Glomerular visceral epithelial cell (primary cell): ENCODE results near the gene CLDND2.

Experiments used
- DNase-seq: peaks from one replicate; pipeline ENCODE4 v3.0.0-alpha.2; 2016; ENCODE audit errors: extremely low spot score

The CLDND2 gene

GRCh38 chr19:51331193-51331592 lies 37.6 kb downstream of the CLDND2 start:
- DNase-seq = no peak

- DNase-seq = no peak
These were observed 38.4 kb downstream of the CLDND2 start for GRCh38 chr19:51330366-51330765.

- DNase-seq = no peak
These were observed 39.4 kb downstream of the CLDND2 start for GRCh38 chr19:51329411-51329810.

DNA sequence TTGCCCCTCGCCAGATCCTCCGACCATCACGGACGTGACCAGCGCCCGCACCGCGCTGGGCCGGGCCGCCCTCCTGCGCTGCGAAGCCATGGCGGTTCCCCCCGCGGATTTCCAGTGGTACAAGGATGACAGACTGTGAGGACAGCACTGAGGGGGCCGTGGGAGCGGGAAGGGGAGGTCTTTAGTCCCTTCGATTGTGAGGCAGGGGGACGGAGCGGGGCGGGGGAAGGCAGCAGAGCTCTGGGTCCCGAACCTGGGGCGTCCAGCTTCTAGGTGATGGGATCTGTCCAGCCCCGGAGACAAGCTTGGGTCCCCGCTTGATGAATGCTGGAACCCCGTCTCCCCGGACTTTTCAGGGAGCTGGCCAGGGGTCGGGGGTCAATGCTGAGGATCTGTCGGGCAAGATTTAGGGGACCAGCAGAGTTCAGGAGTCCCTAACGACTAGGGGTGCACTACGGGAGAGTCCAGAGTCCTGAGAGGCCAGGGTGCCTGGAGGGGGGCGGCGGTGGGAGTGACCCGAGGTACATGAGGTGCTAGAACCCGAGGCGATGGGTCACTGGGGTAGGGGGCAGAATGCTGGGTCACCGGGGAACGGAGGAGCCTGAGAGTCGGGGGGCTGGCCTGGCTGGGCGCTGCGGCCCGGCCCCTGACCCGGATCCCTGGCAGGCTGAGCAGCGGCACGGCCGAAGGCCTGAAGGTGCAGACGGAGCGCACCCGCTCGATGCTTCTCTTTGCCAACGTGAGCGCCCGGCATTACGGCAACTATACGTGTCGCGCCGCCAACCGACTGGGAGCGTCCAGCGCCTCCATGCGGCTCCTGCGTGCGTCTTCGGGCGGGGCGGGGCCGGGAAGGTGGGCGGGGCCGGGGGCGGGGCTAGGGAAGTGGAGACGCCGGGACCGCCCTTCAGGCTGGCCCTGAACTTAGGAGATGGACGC lies 41.5 kb downstream of the CLDND2 start:
- no peak for DNase-seq

GRCh38 chr19:51326216-51327065 lies 42.4 kb downstream of the CLDND2 start:
- no peak for DNase-seq

DNA sequence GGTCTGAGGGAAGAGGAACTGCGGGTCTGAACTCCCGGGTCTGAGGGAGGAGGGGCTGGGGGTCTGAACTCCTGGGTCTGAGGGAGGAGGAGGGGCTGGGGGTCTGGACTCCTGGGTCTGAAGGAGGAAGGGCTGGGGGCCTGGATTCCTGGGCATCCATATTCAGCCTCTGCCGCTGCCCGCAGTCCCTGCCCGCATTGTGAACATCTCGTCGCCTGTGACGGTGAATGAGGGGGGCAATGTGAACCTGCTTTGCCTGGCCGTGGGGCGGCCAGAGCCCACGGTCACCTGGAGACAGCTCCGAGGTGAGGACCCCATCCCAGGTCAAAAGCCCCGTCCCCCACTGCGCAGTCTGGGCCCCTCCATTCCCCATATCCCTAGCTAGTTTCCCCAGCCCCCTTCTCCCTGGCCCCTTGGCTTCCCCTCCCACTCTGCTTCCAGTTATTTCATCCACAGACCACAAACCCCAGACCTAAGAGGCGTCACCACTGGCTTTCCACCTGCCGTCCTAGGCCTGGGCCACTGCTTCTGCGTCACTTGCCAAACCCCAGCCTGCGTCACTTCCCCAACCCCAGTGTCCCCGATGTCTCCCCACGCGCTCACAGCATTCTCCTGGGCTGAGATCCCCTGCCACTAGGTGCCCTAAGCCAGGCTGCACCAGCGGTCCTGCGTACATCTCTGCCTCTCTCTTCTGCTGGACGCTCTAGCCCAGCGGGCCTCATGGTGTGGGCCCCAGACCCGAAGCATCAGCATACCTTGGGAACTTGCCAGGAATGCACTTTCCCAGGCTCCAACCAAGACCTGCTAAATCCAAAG lies 43.4 kb downstream of the CLDND2 start:
- DNase-seq = no peak

DNA sequence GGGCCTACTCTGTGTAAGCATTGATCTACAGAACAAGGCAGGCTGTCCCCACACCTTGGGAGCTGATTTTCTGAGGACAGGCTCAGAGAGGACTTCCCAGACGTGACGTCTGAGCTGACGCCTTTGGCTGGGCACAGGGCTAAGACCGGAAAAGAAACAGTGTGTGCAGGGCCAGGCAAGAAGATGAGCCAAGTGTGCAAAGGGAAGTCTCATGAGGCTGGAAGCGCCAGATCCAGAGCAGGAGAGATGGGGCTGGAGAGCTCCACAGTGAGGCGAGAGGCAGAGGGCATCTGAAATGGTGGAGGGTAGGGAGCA lies 44.7 kb downstream of the CLDND2 start:
- DNase-seq = no peak

DNA sequence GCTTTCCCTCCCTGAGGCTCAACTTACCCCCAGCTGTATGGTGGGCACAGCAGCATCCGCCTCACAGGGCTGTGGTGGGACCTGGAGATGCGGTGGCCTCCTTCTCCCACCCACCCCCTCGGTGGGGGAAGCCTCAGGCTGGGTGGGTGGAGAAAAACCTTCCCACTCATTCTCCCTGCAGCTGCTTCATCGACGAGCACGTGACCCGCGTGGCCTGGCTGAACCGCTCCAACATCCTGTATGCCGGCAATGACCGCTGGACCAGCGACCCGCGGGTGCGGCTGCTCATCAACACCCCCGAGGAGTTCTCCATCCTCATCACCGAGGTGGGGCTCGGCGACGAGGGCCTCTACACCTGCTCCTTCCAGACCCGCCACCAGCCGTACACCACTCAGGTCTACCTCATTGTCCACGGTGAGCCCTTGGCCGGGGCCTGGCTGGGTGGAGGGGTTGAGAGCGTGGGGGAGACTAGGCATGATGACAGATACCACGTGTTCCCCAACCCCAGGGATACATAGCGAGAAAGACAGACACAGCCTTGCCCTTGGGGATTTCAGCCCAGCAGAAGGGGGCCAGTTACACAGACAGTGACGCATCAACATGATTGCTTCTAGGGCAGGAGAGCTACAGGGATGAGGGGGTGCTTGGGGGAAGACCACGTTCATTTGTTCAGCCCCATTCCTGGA lies 45.2 kb downstream of the CLDND2 start:
- DNase-seq = no peak

DNA sequence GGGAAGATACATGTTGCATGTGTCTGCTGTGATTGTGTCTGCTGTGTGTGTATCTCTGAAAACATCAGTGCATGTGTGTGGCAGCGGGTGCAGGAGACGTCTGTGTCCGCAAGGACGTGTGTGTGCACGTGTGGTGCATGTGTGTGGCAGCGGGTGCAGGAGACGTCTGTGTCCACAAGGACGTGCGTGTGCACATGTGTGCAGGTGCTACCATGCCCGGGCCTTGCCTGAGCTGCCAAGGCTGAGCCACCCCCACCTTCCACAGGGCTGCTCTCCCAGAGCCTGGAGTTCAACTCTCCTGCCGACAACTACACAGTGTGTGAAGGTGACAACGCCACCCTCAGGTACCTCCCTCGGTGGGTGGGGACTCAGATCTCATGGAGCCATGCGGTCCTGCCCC lies 47.0 kb downstream of the CLDND2 start:
- no peak for DNase-seq

DNA sequence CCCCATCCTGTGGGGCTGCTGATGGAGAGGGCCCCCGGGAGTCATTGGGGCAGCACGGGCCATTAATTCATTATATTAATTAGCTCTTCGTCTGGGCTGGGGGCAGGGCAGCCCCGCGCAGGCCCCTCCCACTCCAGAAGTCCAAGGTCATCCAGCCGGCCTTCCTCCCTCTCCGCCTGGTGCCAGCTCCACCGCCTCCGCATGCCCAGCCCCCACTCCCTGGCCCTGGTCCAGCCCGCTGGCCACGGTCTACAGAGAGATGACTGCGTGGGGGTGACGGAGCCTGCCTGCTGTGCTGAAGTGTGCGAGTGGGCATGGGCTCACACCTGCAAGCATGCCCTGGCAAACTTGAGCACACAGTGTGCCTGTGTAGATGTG lies 48.5 kb downstream of the CLDND2 start:
- no peak for DNase-seq

DNA sequence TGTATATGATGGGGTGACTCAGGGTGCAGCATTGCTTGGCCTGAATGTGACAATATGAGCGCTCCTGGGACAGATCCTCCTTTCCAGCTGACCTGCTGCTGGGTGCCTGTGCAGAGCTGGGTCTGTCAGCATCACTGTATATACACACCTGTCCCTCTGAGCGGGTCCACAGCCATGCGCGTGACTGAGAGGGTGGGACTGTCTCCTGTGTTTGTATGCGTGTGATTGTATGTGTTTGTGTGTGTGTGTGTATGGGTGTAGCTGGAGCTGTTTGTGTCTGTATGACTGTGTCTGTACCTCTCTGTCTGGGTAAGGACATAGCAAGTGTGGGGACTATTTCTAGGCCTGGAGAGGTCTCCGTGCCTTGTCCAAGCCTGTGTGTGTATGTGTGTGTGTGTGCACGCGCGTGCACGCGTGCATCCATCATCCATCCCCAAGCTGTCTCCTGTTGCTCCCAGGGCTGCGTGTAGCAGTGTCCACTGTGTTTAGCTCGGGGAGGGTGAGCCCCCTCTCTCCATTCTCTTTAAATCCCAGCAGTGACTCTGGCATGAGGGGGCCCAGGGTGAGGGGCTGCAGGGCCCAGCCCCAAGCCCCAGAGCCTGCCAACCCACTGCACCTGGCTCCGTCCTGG lies 49.0 kb downstream of the CLDND2 start:
- no peak for DNase-seq

- DNase-seq = no peak
These were observed 49.8 kb downstream of the CLDND2 start for GRCh38 chr19:51318687-51319648.

GRCh38 chr19:51317968-51318367 lies 50.8 kb downstream of the CLDND2 start:
- DNase-seq = no peak

DNA sequence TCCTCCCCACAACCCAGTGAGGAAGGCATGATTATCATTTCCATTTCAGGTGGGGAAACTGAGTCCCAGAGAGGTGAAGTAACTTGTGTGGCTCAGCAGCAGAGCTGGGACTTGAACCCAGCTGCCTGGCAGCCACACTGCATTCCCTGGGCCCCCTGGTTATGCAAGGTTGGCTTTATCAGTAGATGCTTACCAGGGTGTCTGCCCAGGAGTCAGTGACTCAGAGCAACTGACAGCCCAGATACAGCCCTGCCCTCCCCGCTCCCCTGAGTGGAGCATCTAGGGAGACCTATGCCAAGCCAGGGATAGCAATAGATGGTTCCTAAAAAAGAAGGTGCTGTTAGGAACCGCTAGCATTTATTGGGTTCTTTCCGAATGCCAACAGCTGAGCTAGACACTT lies 51.4 kb downstream of the CLDND2 start:
- no peak for DNase-seq
